HepG2 (cell line): ENCODE results near the gene PUS7. TPM values are rescaled to one million over a fixed set of nuclear protein-coding genes. Genes with fewer than 3 reads are reported as not detected.

Source experiments
- ATRX ChIP-seq: sonication (generic); formaldehyde crosslinking; IDR thresholded peaks from 2 replicates; pipeline ENCODE4 v1.4.0; 2020; ENCODE audit warnings: missing genetic modification reagents, borderline replicate concordance
- MLXIP ChIP-seq: sonication (generic); formaldehyde crosslinking; IDR thresholded peaks from 2 replicates; pipeline ENCODE4 v1.9.0; 2021; ENCODE audit warnings: missing genetic modification reagents, borderline replicate concordance
- NONO ChIP-seq, 2 experiments: fragments of 450-650 bp in 1 of 2; sonication (generic) in 1 of 2; formaldehyde crosslinking in 1 of 2; IDR thresholded peaks in 1 of 2; conservative IDR thresholded peaks in 1 of 2; 2 replicates each; pipeline versions ENCODE4 v1.6.1 to v1.8.0; 2017 to 2022; ENCODE audit warnings: mild to moderate bottlenecking in 1 of 2, missing genetic modification reagents in 1 of 2, moderate library complexity in 1 of 2
- TRAFD1 ChIP-seq: sonication (generic); formaldehyde crosslinking; IDR thresholded peaks from 2 replicates; pipeline ENCODE4 v1.5.1; 2020; ENCODE audit warnings: missing genetic modification reagents, mild to moderate bottlenecking, borderline replicate concordance
- YY1 ChIP-seq: IDR thresholded peaks from 2 replicates; pipeline ENCODE4 v1.6.1; 2011; ENCODE audit warnings: low read length, low read depth, moderate library complexity, mild to moderate bottlenecking; ENCODE audit not compliant: insufficient read depth, insufficient replicate concordance
- ZBED4 ChIP-seq: sonication (generic); formaldehyde crosslinking; IDR thresholded peaks from 2 replicates; pipeline ENCODE4 v1.4.0; 2020; ENCODE audit warnings: missing genetic modification reagents, borderline replicate concordance
- ZNF160 ChIP-seq: sonication (generic); formaldehyde crosslinking; IDR thresholded peaks from 2 replicates; pipeline ENCODE4 v1.8.0; 2022; ENCODE audit warnings: mild to moderate bottlenecking, inconsistent platforms, missing genetic modification reagents
- ZNF232 ChIP-seq: sonication (generic); formaldehyde crosslinking; IDR thresholded peaks from 2 replicates; pipeline ENCODE4 v1.4.0; 2020; ENCODE audit warnings: missing genetic modification reagents, borderline replicate concordance
- ZNF264 ChIP-seq: sonication (generic); formaldehyde crosslinking; IDR thresholded peaks from 2 replicates; pipeline ENCODE4 v1.4.0; 2020; ENCODE audit warnings: missing genetic modification reagents
- ZNF331 ChIP-seq: sonication (generic); formaldehyde crosslinking; IDR thresholded peaks from 2 replicates; pipeline ENCODE4 v1.4.0; 2020; ENCODE audit warnings: missing genetic modification reagents
- ZNF468 ChIP-seq: sonication (generic); formaldehyde crosslinking; IDR thresholded peaks from 2 replicates; pipeline ENCODE4 v1.8.0; 2022; ENCODE audit warnings: mild to moderate bottlenecking, moderate library complexity, missing genetic modification reagents
- ZNF770 ChIP-seq: sonication (generic); formaldehyde crosslinking; IDR thresholded peaks from 2 replicates; pipeline ENCODE4 v1.5.0; 2020; ENCODE audit warnings: mild to moderate bottlenecking, missing genetic modification reagents
- ZUFSP ChIP-seq: sonication (generic); formaldehyde crosslinking; IDR thresholded peaks from 2 replicates; pipeline ENCODE4 v1.9.0; 2021; ENCODE audit warnings: missing genetic modification reagents, mild to moderate bottlenecking, borderline replicate concordance
- polyA plus RNA-seq, 8 experiments: library from polyadenylated mRNA; depleted of rRNA in 3 of 8; stranded (reverse) in 7 of 8; unstranded in 1 of 8; fragments of >200 nt; fragmentation: Illumina TruSeq in 4 of 8; extraction: Trizol in 4 of 8; gene quantifications; 2 replicates each; pipeline versions ENCODE4 v1.2.1 to v1.2.3, GENCODE V29; 2011 to 2016; ENCODE audit warnings: low read depth in 4 of 8, missing spikeins in 1 of 8, mixed read lengths in 1 of 8; ENCODE audit not compliant: insufficient read depth in 1 of 8
- total RNA-seq, 5 experiments: library from RNA; depleted of rRNA; stranded (reverse); fragments of >200 nt; fragmentation: Illumina TruSeq; extraction: Trizol; gene quantifications; 2 replicates each; pipeline ENCODE4 v1.2.3, GENCODE V29; 2016; ENCODE audit warnings: low read depth in 1 of 5

Gene PUS7
- total and polyA plus RNA-seq, 2 of the 13 experiments (the other 11 are each of a cell fraction or from before 2014, with no cell fraction given) = 14.4 to 41.2 TPM

GRCh38 chr7:105521717-105522463 lies at the start of gene PUS7 (continued):
- TF ChIP-seq ZBED4 (peak; percentile 52; the same call in 1 of the 2 replicates), ZNF232 (CRISPR knock-in tag) (0 out of 2 replicates have a peak, but pooled peaks have one; percentile 68), MLXIP (no peak), NONO (IDR thresholded peaks at IDR 0.05) (no peak), NONO (CRISPR knock-in tag; conservative IDR thresholded peaks at IDR 0.05) (peak; percentile 15; the same call in 1 of the 2 replicates), ZUFSP (CRISPR knock-in tag) (no peak), ATRX (CRISPR knock-in tag) (no peak), ZNF264 (CRISPR knock-in tag) (peak; percentile 65), ZNF468 (no peak), ZNF160 (CRISPR knock-in tag) (peak; percentile 89), TRAFD1 (CRISPR knock-in tag) (no peak), YY1 (peak; percentile 76), ZNF331 (0 out of 2 replicates have a peak, but pooled peaks have one; percentile 5), ZNF770 (CRISPR knock-in tag) (peak; percentile 68)
